GM04504 (cell line): Measurements from ENCODE around the gene KCNIP3.
A peak's percentile ranks its signal among the peaks of the same experiment; 100 is the strongest.
"Not testable (repeated sequence)": the region's sequence is repeated elsewhere in the genome, so short reads cannot be mapped to it uniquely, and the experiment has no call there.

ENCODE experiments used
- DNase-seq: peaks from one replicate; pipeline ENCODE4 v3.0.0-alpha.2; 2012; ENCODE audit warnings: low read depth

KCNIP3 gene

GRCh38 chr2:95404676-95405075 lies 107.5 kb downstream of the KCNIP3 start:
- DNase-seq, result not testable (repeated sequence)

GRCh38 chr2:95411239-95411638 lies 114.1 kb downstream of the KCNIP3 start:
- DNase-seq, result not testable (repeated sequence)

- DNase-seq, result peak; percentile 49
Measured at GRCh38 chr2:95414015-95414594, 117.0 kb downstream of the KCNIP3 start.

GRCh38 chr2:95415138-95415537 lies 118.0 kb downstream of the KCNIP3 start:
- not testable (repeated sequence) for DNase-seq

GRCh38 chr2:95415561-95415960 lies 118.4 kb downstream of the KCNIP3 start:
- not testable (repeated sequence) for DNase-seq

DNA sequence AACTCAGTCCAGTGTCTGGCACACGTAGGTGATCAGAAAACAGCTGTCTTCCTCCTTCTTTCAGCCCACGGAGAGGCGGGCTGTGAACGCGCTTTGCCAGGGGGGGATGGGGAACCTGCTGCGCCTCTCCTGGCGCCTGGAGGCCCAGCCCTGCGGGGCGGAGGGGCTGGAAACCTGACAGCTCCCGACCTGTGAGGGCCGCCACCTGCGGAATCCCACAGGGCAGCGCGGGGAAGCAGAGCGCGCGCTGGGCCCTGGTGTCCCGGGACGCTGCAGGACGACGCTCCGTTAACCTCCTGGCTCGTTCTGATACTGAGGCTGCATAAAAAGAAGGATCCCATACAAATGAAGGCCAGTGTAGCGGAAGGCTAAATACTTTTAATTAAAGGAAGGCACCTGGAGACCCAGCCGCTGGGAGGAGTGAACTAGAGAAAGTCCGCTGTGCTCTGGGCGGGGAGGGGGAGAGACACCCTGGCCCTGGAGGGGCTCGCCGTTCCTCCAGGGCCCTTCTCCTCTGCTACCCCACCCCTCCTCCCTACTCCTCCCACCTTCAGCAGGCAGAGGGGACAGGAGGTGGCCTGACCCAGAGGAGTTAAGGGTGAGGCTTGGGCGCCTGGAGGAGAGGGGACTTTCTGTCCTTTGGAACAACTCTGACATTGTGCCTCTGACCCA lies 130.2 kb downstream of the KCNIP3 start:
- not testable (repeated sequence) for DNase-seq

DNA sequence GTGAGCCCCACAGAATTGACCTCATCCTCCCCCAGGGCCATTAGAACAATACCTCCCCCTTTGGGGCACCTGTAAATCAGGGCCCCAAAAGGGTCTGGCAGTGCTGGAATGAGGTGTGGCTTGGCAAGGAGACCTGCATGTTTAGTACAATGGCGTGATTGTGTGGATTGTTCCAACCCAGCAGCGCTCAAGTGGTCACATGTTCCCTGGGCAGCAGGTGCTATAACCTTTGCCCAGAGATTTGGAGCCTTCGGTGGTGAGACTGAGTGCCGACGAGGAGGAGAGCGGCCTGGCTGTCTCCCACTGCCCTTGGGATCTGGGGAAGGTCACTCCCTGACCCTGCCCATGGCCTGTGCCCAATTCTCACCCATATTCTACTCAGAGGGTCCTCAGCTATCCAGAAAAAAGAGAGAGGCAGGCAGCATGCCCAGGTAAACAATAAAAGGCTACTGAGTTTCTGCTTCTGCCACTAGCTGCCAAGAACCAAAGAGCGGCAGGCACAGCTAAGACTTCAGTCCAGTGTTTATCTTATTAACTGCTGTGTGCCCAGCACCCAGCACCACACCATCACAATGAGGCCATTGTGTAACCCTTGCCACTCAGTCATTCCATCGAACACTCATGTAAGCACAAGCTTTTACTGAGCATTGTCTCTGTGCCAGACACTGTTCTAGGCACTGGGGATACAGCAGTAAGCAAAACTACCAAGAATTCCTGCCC lies 132.8 kb downstream of the KCNIP3 start:
- DNase-seq, result not testable (repeated sequence)

DNA sequence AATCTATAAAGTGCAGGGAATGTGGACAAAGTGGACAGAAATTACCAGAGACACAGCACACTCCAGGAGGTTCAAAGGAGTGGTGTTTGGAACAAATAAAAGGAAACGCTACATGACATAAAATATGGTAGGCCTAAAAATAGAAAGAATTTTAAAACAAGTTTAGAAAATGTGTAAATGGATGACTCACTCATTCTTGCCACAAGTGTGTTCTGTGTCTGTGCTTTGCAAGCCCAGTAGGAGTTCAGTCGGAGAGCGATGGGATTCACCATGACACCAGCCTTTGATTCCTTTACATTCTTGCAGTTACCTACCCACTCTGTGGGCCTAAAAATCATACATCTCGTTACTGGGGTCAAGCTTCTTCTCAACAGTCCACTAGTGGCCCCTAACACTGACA lies 136.2 kb downstream of the KCNIP3 start:
- not testable (repeated sequence) for DNase-seq

GRCh38 chr2:95433973-95434372 lies 136.8 kb downstream of the KCNIP3 start:
- DNase-seq, result not testable (repeated sequence)

DNA sequence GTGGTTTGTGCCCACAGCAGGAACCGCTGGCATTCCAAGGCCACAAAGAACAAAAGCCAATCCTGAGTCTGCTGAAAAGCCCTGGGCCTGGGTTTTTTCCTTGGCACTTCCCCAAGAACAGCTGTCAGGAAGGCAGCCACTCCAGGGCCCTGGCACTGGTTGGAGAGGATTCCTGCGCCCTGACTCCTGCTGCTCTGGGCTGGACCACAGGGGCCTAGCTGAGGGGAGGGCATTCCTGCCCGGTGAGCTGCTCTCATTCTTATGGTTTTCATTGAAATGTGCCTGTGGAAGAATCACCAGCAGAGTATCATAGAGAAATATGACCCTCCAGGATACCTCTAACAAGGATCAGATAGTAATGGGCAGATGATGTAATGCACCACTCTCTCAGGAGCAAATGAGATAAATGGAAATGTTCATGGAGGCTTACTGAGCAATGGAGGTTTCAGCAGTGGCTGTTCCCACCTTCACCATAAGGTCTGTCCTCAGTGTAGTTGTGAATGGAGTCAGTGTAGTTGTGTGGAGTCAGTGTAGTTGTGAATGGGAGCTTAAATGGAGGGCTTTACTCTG lies 137.4 kb downstream of the KCNIP3 start:
- DNase-seq, result peak; percentile 33

- not testable (repeated sequence) for DNase-seq
Measured at GRCh38 chr2:95435162-95435871, 138.2 kb downstream of the KCNIP3 start.
